Measurements from ENCODE around the gene KCNC2.

DNA sequence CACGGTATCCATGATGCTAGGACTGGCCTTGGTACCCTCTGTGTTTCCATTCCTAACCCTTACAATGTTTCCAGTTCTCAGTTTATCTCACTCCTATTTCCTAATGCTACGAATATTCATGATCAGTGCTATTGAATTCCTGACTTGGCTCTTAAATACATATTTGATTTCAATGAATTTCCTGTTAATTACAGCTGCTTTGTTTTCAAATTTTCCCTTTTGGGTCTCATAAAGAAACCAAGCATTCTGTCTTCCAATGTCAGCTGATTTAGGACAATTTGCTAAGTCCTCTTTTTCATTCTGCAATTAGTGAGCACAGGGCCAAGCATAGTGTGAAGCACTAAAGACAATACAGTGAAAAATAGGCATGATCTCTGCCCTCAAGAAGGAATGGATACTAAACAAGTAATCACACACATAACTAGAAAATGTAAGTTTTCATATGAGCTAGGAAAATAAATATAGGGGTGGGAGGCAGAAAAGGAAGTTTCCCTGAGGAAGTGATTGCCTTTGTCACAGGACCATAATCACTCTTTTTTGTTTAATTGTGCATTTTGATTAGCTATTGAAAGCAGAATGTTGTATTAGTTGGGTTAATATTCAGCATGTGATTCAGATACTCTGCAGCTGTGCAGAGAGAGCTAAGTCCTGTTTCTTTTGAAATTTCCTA lies 88.5 kb downstream of the KCNC2 start:
- TF ChIP-seq, protein P1, sequence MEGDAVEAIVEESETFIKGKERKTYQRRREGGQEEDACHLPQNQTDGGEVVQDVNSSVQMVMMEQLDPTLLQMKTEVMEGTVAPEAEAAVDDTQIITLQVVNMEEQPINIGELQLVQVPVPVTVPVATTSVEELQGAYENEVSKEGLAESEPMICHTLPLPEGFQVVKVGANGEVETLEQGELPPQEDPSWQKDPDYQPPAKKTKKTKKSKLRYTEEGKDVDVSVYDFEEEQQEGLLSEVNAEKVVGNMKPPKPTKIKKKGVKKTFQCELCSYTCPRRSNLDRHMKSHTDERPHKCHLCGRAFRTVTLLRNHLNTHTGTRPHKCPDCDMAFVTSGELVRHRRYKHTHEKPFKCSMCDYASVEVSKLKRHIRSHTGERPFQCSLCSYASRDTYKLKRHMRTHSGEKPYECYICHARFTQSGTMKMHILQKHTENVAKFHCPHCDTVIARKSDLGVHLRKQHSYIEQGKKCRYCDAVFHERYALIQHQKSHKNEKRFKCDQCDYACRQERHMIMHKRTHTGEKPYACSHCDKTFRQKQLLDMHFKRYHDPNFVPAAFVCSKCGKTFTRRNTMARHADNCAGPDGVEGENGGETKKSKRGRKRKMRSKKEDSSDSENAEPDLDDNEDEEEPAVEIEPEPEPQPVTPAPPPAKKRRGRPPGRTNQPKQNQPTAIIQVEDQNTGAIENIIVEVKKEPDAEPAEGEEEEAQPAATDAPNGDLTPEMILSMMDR (IDR thresholded peaks at IDR 0.05; ENCODE audit: extremely low read depth in 1 of 2, insufficient read depth in 1 of 2, low read depth in 1 of 2, low read length in 2 of 2) = no peak
- TF ChIP-seq POLR2AphosphoS5 (IDR thresholded peaks at IDR 0.05; ENCODE audit: insufficient read depth, low read depth, low read length) (no peak), MYC (IDR thresholded peaks at IDR 0.05; ENCODE audit: low read depth, low read length) (no peak), FOS (IDR thresholded peaks at IDR 0.05; ENCODE audit: borderline replicate concordance, insufficient read depth, low read length) (no peak)
- TF ChIP-seq, protein P2, sequence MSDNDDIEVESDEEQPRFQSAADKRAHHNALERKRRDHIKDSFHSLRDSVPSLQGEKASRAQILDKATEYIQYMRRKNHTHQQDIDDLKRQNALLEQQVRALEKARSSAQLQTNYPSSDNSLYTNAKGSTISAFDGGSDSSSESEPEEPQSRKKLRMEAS (IDR thresholded peaks at IDR 0.05; ENCODE audit: insufficient read depth, insufficient read length) = no peak

Measured in endothelial cell of umbilical vein (primary cell).